Lower leg skin (tissue), 3 donors: ENCODE results near the gene MAP3K13.

Experiments used
- POLR2A ChIP-seq, 2 donors: fragments of 450-650 bp; IDR thresholded peaks; one replicate each; pipeline ENCODE4 v1.6.1; 2016 to 2017; ENCODE audit warnings: antibody characterized with exemption in 2 of 2, mild to moderate bottlenecking in 1 of 2, moderate library complexity in 1 of 2
- TF ChIP-seq, protein P1 (sequence below), 3 donors: fragments of 450-650 bp; IDR thresholded peaks; one replicate each; pipeline ENCODE4 v1.5.1; 2016; ENCODE audit warnings: antibody characterized with exemption in 3 of 3, mild to moderate bottlenecking in 3 of 3, moderate library complexity in 2 of 3

DNA sequence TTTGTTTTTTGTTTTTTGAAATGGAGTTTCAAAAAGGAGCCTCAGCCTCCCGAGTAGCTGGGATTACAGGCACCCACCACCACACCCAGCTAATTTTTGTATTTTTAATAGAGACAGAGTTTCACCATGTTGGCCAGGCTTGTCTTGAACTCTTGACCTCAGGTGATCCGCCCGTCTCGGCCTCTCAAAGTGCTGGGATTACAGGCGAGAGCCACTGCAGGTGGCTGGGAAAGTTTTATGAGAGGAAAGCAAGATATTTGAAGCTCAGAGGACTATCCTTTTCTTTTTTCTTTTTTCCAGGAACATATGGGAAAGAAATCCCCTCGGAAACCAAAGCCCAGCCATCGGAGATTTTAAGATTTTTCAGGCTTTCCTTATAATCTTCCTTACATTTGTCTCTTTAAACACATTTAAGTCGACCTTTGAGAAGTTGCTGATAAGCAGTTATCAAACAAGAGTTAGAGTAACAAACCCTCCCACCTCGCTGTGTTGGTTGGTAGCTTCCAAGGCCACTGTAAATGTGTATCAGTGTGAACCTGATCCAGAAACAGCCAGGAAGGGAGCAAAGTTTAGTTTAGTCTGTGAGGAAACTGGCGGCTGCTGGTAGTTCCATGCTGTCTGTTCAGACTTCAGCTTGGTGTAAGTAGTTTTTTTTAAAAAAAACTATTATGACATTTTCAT lies 34.5 kb upstream of the MAP3K13 start:
- no peak for TF ChIP-seq POLR2A (IDR thresholded peaks at IDR 0.05)
- TF ChIP-seq, protein P1, sequence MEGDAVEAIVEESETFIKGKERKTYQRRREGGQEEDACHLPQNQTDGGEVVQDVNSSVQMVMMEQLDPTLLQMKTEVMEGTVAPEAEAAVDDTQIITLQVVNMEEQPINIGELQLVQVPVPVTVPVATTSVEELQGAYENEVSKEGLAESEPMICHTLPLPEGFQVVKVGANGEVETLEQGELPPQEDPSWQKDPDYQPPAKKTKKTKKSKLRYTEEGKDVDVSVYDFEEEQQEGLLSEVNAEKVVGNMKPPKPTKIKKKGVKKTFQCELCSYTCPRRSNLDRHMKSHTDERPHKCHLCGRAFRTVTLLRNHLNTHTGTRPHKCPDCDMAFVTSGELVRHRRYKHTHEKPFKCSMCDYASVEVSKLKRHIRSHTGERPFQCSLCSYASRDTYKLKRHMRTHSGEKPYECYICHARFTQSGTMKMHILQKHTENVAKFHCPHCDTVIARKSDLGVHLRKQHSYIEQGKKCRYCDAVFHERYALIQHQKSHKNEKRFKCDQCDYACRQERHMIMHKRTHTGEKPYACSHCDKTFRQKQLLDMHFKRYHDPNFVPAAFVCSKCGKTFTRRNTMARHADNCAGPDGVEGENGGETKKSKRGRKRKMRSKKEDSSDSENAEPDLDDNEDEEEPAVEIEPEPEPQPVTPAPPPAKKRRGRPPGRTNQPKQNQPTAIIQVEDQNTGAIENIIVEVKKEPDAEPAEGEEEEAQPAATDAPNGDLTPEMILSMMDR (IDR thresholded peaks at IDR 0.05) = no peak
